OCI-LY3 (cell line): ENCODE measurements around the gene SHQ1.

Experiments
- H2AFZ ChIP-seq: fragments of 200-600, 300-600 bp; shearing (Covaris generic); 2 replicates; pipeline ENCODE4 v1.6.0; 2014; ENCODE audit warnings: antibody characterized with exemption, low read depth, low read length
- H3K27ac ChIP-seq: fragments of 200-600, 300-600 bp; sonication (generic); 2 replicates; pipeline ENCODE4 v1.5.1; 2014; ENCODE audit warnings: mild to moderate bottlenecking, low read length, moderate library complexity, mixed read lengths
- H3K27me3 ChIP-seq: fragments of 200-600, 300-600 bp; sonication (generic); 2 replicates; pipeline ENCODE4 v1.6.1; 2014; ENCODE audit warnings: low read depth, low read length, mixed read lengths
- H3K36me3 ChIP-seq: fragments of 200-600, 300-600 bp; sonication (generic); replicated peaks from 2 replicates; pipeline ENCODE3; 2014; ENCODE audit warnings: low read depth, low read length, mixed read lengths
- H3K4me1 ChIP-seq: fragments of 300-600, 200-600 bp; sonication (generic); 2 replicates; pipeline ENCODE4 v1.6.1; 2014; ENCODE audit warnings: low read length, mixed read lengths
- H3K4me2 ChIP-seq: fragments of 200-600, 300-600 bp; sonication (generic); 2 replicates; pipeline ENCODE4 v1.6.1; 2014; ENCODE audit warnings: low read length, mixed read lengths
- H3K4me3 ChIP-seq: fragments of 300-600, 200-600 bp; sonication (generic); 2 replicates; pipeline ENCODE4 v1.5.1; 2014; ENCODE audit warnings: antibody characterized with exemption, mild to moderate bottlenecking, low read length, moderate library complexity
- H3K79me2 ChIP-seq: fragments of 300-600, 200-600 bp; shearing (Covaris generic); 2 replicates; pipeline ENCODE4 v1.6.1; 2014; ENCODE audit warnings: mild to moderate bottlenecking, low read length, mixed read lengths
- H3K9ac ChIP-seq: fragments of 300-600, 200-600 bp; shearing (Covaris generic); 2 replicates; pipeline ENCODE4 v1.6.0; 2014; ENCODE audit warnings: mild to moderate bottlenecking, low read length, moderate library complexity
- H3K9me3 ChIP-seq: fragments of 200-600, 300-600 bp; shearing (Covaris generic); 2 replicates; pipeline ENCODE4 v1.6.1; 2014; ENCODE audit warnings: low read length, mixed read lengths; ENCODE audit not compliant: insufficient read depth
- H4K20me1 ChIP-seq: fragments of 200-600, 300-600 bp; sonication (generic); 2 replicates; pipeline ENCODE4 v1.6.1; 2016; ENCODE audit warnings: low read length, mixed read lengths; ENCODE audit not compliant: insufficient read depth
- EZH2phosphoT487 ChIP-seq: fragments of 200-600 bp; shearing (Covaris generic); IDR thresholded peaks from 2 replicates; pipeline ENCODE4 v1.6.1; 2018; ENCODE audit warnings: antibody characterized with exemption, mixed run types, low read depth
- TF ChIP-seq, protein P1 (sequence below): fragments of 200-600, 300-600 bp; sonication (generic); IDR thresholded peaks from 2 replicates; pipeline ENCODE4 v1.5.1; 2014; ENCODE audit warnings: antibody characterized with exemption, low read length, low read depth

Gene SHQ1

DNA sequence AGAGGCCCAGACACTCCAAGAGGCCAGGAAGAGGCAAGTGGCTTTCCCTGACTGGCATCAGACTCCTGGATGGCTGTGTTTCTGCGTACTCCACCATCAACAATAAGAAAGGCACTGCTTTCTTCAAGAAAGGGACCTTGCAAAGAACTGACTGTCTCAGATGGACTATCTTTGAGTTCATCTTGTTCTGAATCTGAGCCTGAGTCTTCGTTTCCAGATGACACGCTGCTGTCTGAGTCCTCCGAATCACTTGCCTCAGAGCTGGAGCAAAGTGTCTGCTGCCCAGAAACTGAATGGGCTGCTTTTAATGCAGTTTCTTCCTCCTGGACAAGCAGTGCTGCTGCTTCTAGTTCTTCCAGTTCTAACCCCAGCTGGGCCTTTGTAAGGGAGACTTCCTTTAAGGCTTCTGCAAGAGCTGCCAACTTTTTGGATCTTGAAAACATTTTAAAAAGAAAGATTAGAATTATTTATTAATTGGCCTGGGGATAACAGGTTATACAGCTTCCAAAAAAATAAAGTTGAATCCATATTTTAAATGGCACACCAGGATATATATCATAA is 97.8 kb downstream of the SHQ1 start:
- TF ChIP-seq, protein P1, sequence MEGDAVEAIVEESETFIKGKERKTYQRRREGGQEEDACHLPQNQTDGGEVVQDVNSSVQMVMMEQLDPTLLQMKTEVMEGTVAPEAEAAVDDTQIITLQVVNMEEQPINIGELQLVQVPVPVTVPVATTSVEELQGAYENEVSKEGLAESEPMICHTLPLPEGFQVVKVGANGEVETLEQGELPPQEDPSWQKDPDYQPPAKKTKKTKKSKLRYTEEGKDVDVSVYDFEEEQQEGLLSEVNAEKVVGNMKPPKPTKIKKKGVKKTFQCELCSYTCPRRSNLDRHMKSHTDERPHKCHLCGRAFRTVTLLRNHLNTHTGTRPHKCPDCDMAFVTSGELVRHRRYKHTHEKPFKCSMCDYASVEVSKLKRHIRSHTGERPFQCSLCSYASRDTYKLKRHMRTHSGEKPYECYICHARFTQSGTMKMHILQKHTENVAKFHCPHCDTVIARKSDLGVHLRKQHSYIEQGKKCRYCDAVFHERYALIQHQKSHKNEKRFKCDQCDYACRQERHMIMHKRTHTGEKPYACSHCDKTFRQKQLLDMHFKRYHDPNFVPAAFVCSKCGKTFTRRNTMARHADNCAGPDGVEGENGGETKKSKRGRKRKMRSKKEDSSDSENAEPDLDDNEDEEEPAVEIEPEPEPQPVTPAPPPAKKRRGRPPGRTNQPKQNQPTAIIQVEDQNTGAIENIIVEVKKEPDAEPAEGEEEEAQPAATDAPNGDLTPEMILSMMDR = no peak
- no peak for TF ChIP-seq EZH2phosphoT487
- H3K4me2 ChIP-seq = no peak overlapping the region

GRCh38 chr3:72748659-72749058 is 99.6 kb downstream of the SHQ1 start:
- H3K27me3 ChIP-seq = no peaks in the 10 kb centered on the region
- peaks cover 5% of the 10 kb centered on the region; the same call in 1 of the 2 replicates for H3K4me1 ChIP-seq
- TF ChIP-seq, protein P1 = no peak
- no peak for TF ChIP-seq EZH2phosphoT487
- no peak overlapping the region for H3K4me3 ChIP-seq
- H4K20me1 ChIP-seq = no peaks in the 10 kb centered on the region
- no peak overlapping the region for H3K9ac ChIP-seq
- no peak overlapping the region for H3K27ac ChIP-seq
- no peaks in the 10 kb centered on the region for H3K79me2 ChIP-seq
- H3K4me2 ChIP-seq = no peak overlapping the region
- no peaks in the 10 kb centered on the region for H3K9me3 ChIP-seq
- peaks cover 12% of the 10 kb centered on the region for H3K36me3 ChIP-seq
- H2AFZ ChIP-seq = no peak overlapping the region

More for the DNA sequence above, 97.8 kb downstream of the SHQ1 start:
- H3K79me2 ChIP-seq = no peaks in the 10 kb centered on the region
- no peaks in the 10 kb centered on the region for H4K20me1 ChIP-seq
- H3K9ac ChIP-seq = no peak overlapping the region
- H3K27me3 ChIP-seq = peaks cover 2% of the 10 kb centered on the region; the same call in 1 of the 2 replicates
- no peak overlapping the region for H3K4me3 ChIP-seq
- peaks cover 5% of the 10 kb centered on the region; the same call in 1 of the 2 replicates for H3K4me1 ChIP-seq
- H3K27ac ChIP-seq = no peak overlapping the region
- no peak overlapping the region for H2AFZ ChIP-seq
- no peaks in the 10 kb centered on the region for H3K9me3 ChIP-seq
- peaks cover 21% of the 10 kb centered on the region for H3K36me3 ChIP-seq

GRCh38 chr3:72746430-72747411 is 101.5 kb downstream of the SHQ1 start:
- Histone ChIP-seq H3K4me1 (peaks cover 5% of the 10 kb centered on the region; the same call in 1 of the 2 replicates), H3K4me3 (no peak overlapping the region), H3K9me3 (no peaks in the 10 kb centered on the region)

More at GRCh38 chr3:72746430-72747411, 101.5 kb downstream of the SHQ1 start:
- Histone ChIP-seq H2AFZ (no peak overlapping the region), H3K36me3 (peaks cover 9% of the 10 kb centered on the region), H4K20me1 (no peaks in the 10 kb centered on the region), H3K9ac (no peak overlapping the region), H3K4me2 (no peak overlapping the region), H3K27ac (no peak overlapping the region), H3K27me3 (no peaks in the 10 kb centered on the region), H3K79me2 (no peaks in the 10 kb centered on the region)
- TF ChIP-seq, protein P1 = no peak
- no peak for TF ChIP-seq EZH2phosphoT487
